Trophoblast cell (in vitro differentiated cells and primary cell): ENCODE measurements around the gene FPGS.

Source experiments
- DNase-seq, 2 donors: peaks; one replicate each; pipeline ENCODE4 v3.0.0-alpha.2; 2016
- H2AFZ ChIP-seq: 2 replicates; pipeline ENCODE4 v1.6.1; 2013; ENCODE audit warnings: low read length, moderate library complexity, mild to moderate bottlenecking; ENCODE audit not compliant: insufficient read depth, poor library complexity
- H2AK5ac ChIP-seq: 2 replicates; pipeline ENCODE4 v1.6.1; 2013; ENCODE audit warnings: mild to moderate bottlenecking, low read length
- H2BK120ac ChIP-seq: 2 replicates; pipeline ENCODE4 v1.6.1; 2013; ENCODE audit warnings: low read length, mild to moderate bottlenecking, moderate library complexity; ENCODE audit not compliant: insufficient read depth, poor library complexity
- H2BK12ac ChIP-seq: 2 replicates; pipeline ENCODE4 v1.6.1; 2013; ENCODE audit warnings: mild to moderate bottlenecking, low read length, moderate library complexity
- H2BK5ac ChIP-seq: 2 replicates; pipeline ENCODE4 v1.6.1; 2013; ENCODE audit warnings: low read length, low read depth, moderate library complexity, mild to moderate bottlenecking; ENCODE audit not compliant: poor library complexity
- H3K14ac ChIP-seq: 2 replicates; pipeline ENCODE4 v1.6.1; 2013; ENCODE audit warnings: mild to moderate bottlenecking, low read length
- H3K18ac ChIP-seq: 2 replicates; pipeline ENCODE4 v1.6.1; 2013; ENCODE audit warnings: mild to moderate bottlenecking, low read length
- H3K23ac ChIP-seq: 2 replicates; pipeline ENCODE4 v1.6.1; 2013; ENCODE audit warnings: low read length
- H3K27ac ChIP-seq: 2 replicates; pipeline ENCODE4 v1.5.1; 2013; ENCODE audit warnings: low read depth, mild to moderate bottlenecking, inconsistent platforms, low read length, moderate library complexity
- H3K27me3 ChIP-seq: 2 replicates; pipeline ENCODE4 v1.6.1; 2013; ENCODE audit warnings: inconsistent platforms, mild to moderate bottlenecking, low read length, moderate library complexity; ENCODE audit not compliant: insufficient read depth
- H3K36me3 ChIP-seq, 2 experiments: 1 replicate in 1 of 2; 2 replicates in 1 of 2; pipeline ENCODE4 v1.6.1; 2013; ENCODE audit warnings: low read length in 2 of 2, mild to moderate bottlenecking in 2 of 2, moderate library complexity in 1 of 2; ENCODE audit not compliant: insufficient read depth in 2 of 2, control insufficient read depth in 1 of 2
- H3K4ac ChIP-seq: 2 replicates; pipeline ENCODE4 v1.6.1; 2013; ENCODE audit warnings: low read depth, mild to moderate bottlenecking, low read length, moderate library complexity
- H3K4me1 ChIP-seq, 2 experiments: 1 replicate in 1 of 2; 2 replicates in 1 of 2; pipeline ENCODE4 v1.6.1; 2013; ENCODE audit warnings: low read length in 2 of 2, mild to moderate bottlenecking in 2 of 2, moderate library complexity in 1 of 2; ENCODE audit not compliant: insufficient read depth in 2 of 2, control insufficient read depth in 1 of 2
- H3K4me2 ChIP-seq: 2 replicates; pipeline ENCODE4 v1.6.1; 2013; ENCODE audit warnings: inconsistent platforms, mild to moderate bottlenecking, low read length, moderate library complexity
- H3K4me3 ChIP-seq: 2 replicates; pipeline ENCODE4 v1.5.1; 2013; ENCODE audit warnings: mild to moderate bottlenecking, low read depth, low read length, inconsistent platforms
- H3K79me1 ChIP-seq: one replicate; pipeline ENCODE4 v1.6.1; 2013; ENCODE audit warnings: low read length
- H3K79me2 ChIP-seq: 2 replicates; pipeline ENCODE4 v1.6.1; 2013; ENCODE audit warnings: low read length, mild to moderate bottlenecking; ENCODE audit not compliant: control insufficient read depth, insufficient read depth, poor library complexity
- H3K9ac ChIP-seq: 2 replicates; pipeline ENCODE4 v1.6.1; 2013; ENCODE audit warnings: mild to moderate bottlenecking, low read length
- H3K9me3 ChIP-seq: 2 replicates; pipeline ENCODE4 v1.6.1; 2013; ENCODE audit warnings: low read depth, mild to moderate bottlenecking, control low read depth, inconsistent platforms, low read length; ENCODE audit not compliant: insufficient read depth
- H4K12ac ChIP-seq: 2 replicates; pipeline ENCODE4 v1.6.1; 2013; ENCODE audit warnings: low read depth, mild to moderate bottlenecking, low read length, moderate library complexity
- H4K8ac ChIP-seq: 2 replicates; pipeline ENCODE4 v1.6.1; 2013; ENCODE audit warnings: low read depth, mild to moderate bottlenecking, low read length, moderate library complexity
- H4K91ac ChIP-seq: one replicate; pipeline ENCODE4 v1.6.1; 2013; ENCODE audit warnings: low read depth, mild to moderate bottlenecking, low read length, moderate library complexity
- WGBS: extraction: QIAGEN DNeasy Blood & Tissue Kit; methylation state at CpG from one replicate; pipeline ENCODE4 v1.1.7; 2013; ENCODE audit warnings: missing lambda C conversion rate; ENCODE audit not compliant: insufficient read length, insufficient coverage; ENCODE audit errors: extremely low coverage; 5-methylcytosine and 5-hydroxymethylcytosine counted together

The FPGS gene

GRCh38 chr9:127854184-127854806 is 51.6 kb downstream of the FPGS start, which contains the start of gene ENG:
Gene ENG (minus strand): TSS chr9:127854658. CDS start chr9:127854355, 303 bp downstream.
- peak within 1 kb of the TSS; percentile 98 for H2BK12ac ChIP-seq
- H3K4me3 ChIP-seq, result peak within 1 kb of the TSS; percentile 26
- peak within 1 kb of the TSS; percentile 72 for H4K12ac ChIP-seq
- peak within 1 kb of the TSS; percentile 95 for H4K91ac ChIP-seq
- H3K4me1 ChIP-seq, result peaks cover 24 to 40% of the 10 kb centered on the region in 2 experiments
- peak within 1 kb of the TSS; percentile 87 for H3K27ac ChIP-seq
- H3K9me3 ChIP-seq, result peaks cover 10% of the 10 kb centered on the region
- H3K79me2 ChIP-seq, result peaks cover 10% of the 10 kb centered on the region
- H2BK5ac ChIP-seq, result peak within 1 kb of the TSS; percentile 83
- H3K4ac ChIP-seq, result peak within 1 kb of the TSS; percentile 87
- peak within 1 kb of the TSS; percentile 86 for H2BK120ac ChIP-seq
- H3K36me3 ChIP-seq, result peaks cover 0 to 9% of the 10 kb centered on the region in 2 experiments
- DNase-seq, result peak; percentile 91 to 92
- H2AK5ac ChIP-seq, result peak within 1 kb of the TSS; percentile 88
- peak within 1 kb of the TSS; percentile 91 for H3K18ac ChIP-seq
- no peaks in the 10 kb centered on the region for H3K27me3 ChIP-seq
- no peak within 1 kb of the TSS for H3K23ac ChIP-seq
- peak within 1 kb of the TSS; percentile 1 for H3K9ac ChIP-seq
- no CpG with 5 or more reads among the region's 37 CpGs for WGBS
- H3K4me2 ChIP-seq, result peak within 1 kb of the TSS; percentile 50
- peak within 1 kb of the TSS; percentile 32 for H2AFZ ChIP-seq
- peak within 1 kb of the TSS; percentile 87 for H3K14ac ChIP-seq
- peaks cover 61% of the 10 kb centered on the region for H3K79me1 ChIP-seq
- peak within 1 kb of the TSS; percentile 67 for H4K8ac ChIP-seq

- no peaks in the 10 kb centered on the region for H3K27me3 ChIP-seq
- H3K4me2 ChIP-seq, result no peak overlapping the region
These were observed 52.3 kb downstream of the FPGS start for GRCh38 chr9:127854960-127855359.

GRCh38 chr9:127855522-127855921 is 52.8 kb downstream of the FPGS start:
- Histone ChIP-seq H2BK120ac (peak overlapping the region; percentile 60), H3K18ac (no peak overlapping the region), H3K36me3 (peaks cover 0 to 1% of the 10 kb centered on the region in 2 experiments), H2AFZ (no peak overlapping the region), H4K12ac (no peak overlapping the region), H3K4me3 (no peak overlapping the region), H3K27me3 (no peaks in the 10 kb centered on the region), H3K4me1 (peaks cover 24 to 38% of the 10 kb centered on the region in 2 experiments), H3K9me3 (peaks cover 3% of the 10 kb centered on the region), H2BK12ac (peak overlapping the region; percentile 95), H4K8ac (no peak overlapping the region), H3K23ac (no peak overlapping the region), H3K4ac (no peak overlapping the region), H4K91ac (peak overlapping the region; percentile 95), H3K79me1 (peaks cover 52% of the 10 kb centered on the region), H3K9ac (no peak overlapping the region), H3K14ac (peak overlapping the region; percentile 5), H3K4me2 (no peak overlapping the region), H3K27ac (no peak overlapping the region), H3K79me2 (peaks cover 10% of the 10 kb centered on the region), H2AK5ac (peak overlapping the region; percentile 24), H2BK5ac (peak overlapping the region; percentile 2)
- no peak for DNase-seq
- WGBS, result no CpG with 5 or more reads among the region's 5 CpGs

More at GRCh38 chr9:127854960-127855359, 52.3 kb downstream of the FPGS start:
- H3K4me1 ChIP-seq, result peaks cover 24 to 38% of the 10 kb centered on the region in 2 experiments
- H2AK5ac ChIP-seq, result peak overlapping the region; percentile 88
- peaks cover 54% of the 10 kb centered on the region for H3K79me1 ChIP-seq
- H3K79me2 ChIP-seq, result peaks cover 10% of the 10 kb centered on the region
- peaks cover 7% of the 10 kb centered on the region for H3K9me3 ChIP-seq
- peak overlapping the region; percentile 9 for H4K12ac ChIP-seq
- H2BK12ac ChIP-seq, result peak overlapping the region; percentile 92
- H2BK5ac ChIP-seq, result peak overlapping the region; percentile 58
- no CpG with 5 or more reads among the region's 11 CpGs for WGBS
- H4K91ac ChIP-seq, result peak overlapping the region; percentile 95
- H3K14ac ChIP-seq, result peak overlapping the region; percentile 74
- H3K27ac ChIP-seq, result peak overlapping the region; percentile 25
- H3K9ac ChIP-seq, result no peak overlapping the region
- peaks cover 0 to 5% of the 10 kb centered on the region in 2 experiments for H3K36me3 ChIP-seq
- H3K18ac ChIP-seq, result peak overlapping the region; percentile 91
- H2AFZ ChIP-seq, result peak overlapping the region; percentile 32
- peak overlapping the region; percentile 41 for H3K4ac ChIP-seq
- no peak overlapping the region for H3K23ac ChIP-seq
- no peak overlapping the region for H3K4me3 ChIP-seq
- H2BK120ac ChIP-seq, result peak overlapping the region; percentile 86
- peak overlapping the region; percentile 34 for H4K8ac ChIP-seq
- no peak for DNase-seq

- Histone ChIP-seq H3K18ac (peak overlapping the region; percentile 4), H3K4ac (no peak overlapping the region), H3K4me2 (no peak overlapping the region), H3K27ac (no peak overlapping the region), H2BK12ac (peak overlapping the region; percentile 95), H3K14ac (peak overlapping the region; percentile 12), H4K91ac (peak overlapping the region; percentile 95), H3K9ac (no peak overlapping the region), H3K79me1 (peaks cover 55% of the 10 kb centered on the region), H3K9me3 (peaks cover 3% of the 10 kb centered on the region), H4K8ac (no peak overlapping the region), H3K36me3 (no peaks in the 10 kb centered on the region), H2AK5ac (peak overlapping the region; percentile 84), H3K23ac (no peak overlapping the region), H3K79me2 (peaks cover 10% of the 10 kb centered on the region), H2BK120ac (peak overlapping the region; percentile 60), H2AFZ (no peak overlapping the region), H3K4me1 (peaks cover 24 to 39% of the 10 kb centered on the region in 2 experiments), H2BK5ac (no peak overlapping the region), H3K4me3 (no peak overlapping the region), H3K27me3 (no peaks in the 10 kb centered on the region), H4K12ac (no peak overlapping the region)
- no peak for DNase-seq
- no CpG with 5 or more reads among the region's 11 CpGs for WGBS
These were observed 53.5 kb downstream of the FPGS start for GRCh38 chr9:127856094-127856728.
